ENCODE results near the gene SUPT5H.

SUPT5H gene

GRCh38 chr19:39520541-39521484 lies 75.4 kb downstream of the SUPT5H start:
- no peak for DNase-seq (ENCODE audit: low spot score)

- DNase-seq (ENCODE audit: low spot score) = no peak
These were observed 79.1 kb downstream of the SUPT5H start for GRCh38 chr19:39524495-39524894.

GRCh38 chr19:39525205-39525604 lies 79.8 kb downstream of the SUPT5H start:
- no peak for DNase-seq (ENCODE audit: low spot score)

All from cerebellar cortex (tissue), 1 donor.